Activated CD4-positive, alpha-beta T cell treated with anti-CD3 and anti-CD28 coated beads for 1 hour (primary cell): ENCODE results near the gene ST3GAL6.

Experiments used
- DNase-seq: peaks from one replicate; pipeline ENCODE4 v3.0.0-alpha.2; 2020

ST3GAL6 gene

GRCh38 chr3:98763076-98763475 lies at the start of gene ST3GAL6:
ST3GAL6 (plus strand) TSS chr3:98763340; CDS start chr3:98768441, 5,101 bp downstream.
- DNase-seq: no peak

- DNase-seq: no peak
Observed at GRCh38 chr3:98713984-98714383, 49.2 kb upstream of the ST3GAL6 start.

GRCh38 chr3:98717584-98717983 lies 45.6 kb upstream of the ST3GAL6 start:
- no peak for DNase-seq

GRCh38 chr3:98718730-98719129 lies 44.4 kb upstream of the ST3GAL6 start:
- DNase-seq: no peak

GRCh38 chr3:98721776-98722175 lies 41.4 kb upstream of the ST3GAL6 start:
- no peak for DNase-seq

- no peak for DNase-seq
Observed at GRCh38 chr3:98722389-98722788, 40.8 kb upstream of the ST3GAL6 start.

- no peak for DNase-seq
Observed at GRCh38 chr3:98725352-98725751, 37.8 kb upstream of the ST3GAL6 start.

GRCh38 chr3:98726084-98726483 lies 37.1 kb upstream of the ST3GAL6 start:
- DNase-seq: no peak

- no peak for DNase-seq
Observed at GRCh38 chr3:98727638-98728037, 35.5 kb upstream of the ST3GAL6 start.

- no peak for DNase-seq
Observed at GRCh38 chr3:98728672-98729071, 34.5 kb upstream of the ST3GAL6 start.

GRCh38 chr3:98730338-98730737 lies 32.8 kb upstream of the ST3GAL6 start:
- DNase-seq: no peak

- no peak for DNase-seq
Observed at GRCh38 chr3:98730886-98731537, 32.1 kb upstream of the ST3GAL6 start.

GRCh38 chr3:98731720-98732285 lies 31.3 kb upstream of the ST3GAL6 start:
- no peak for DNase-seq

GRCh38 chr3:98732286-98733052 lies 30.7 kb upstream of the ST3GAL6 start:
- no peak for DNase-seq

GRCh38 chr3:98733053-98733811 lies 29.9 kb upstream of the ST3GAL6 start:
- DNase-seq: no peak

GRCh38 chr3:98733812-98734281 lies 29.3 kb upstream of the ST3GAL6 start:
- no peak for DNase-seq

GRCh38 chr3:98734306-98734705 lies 28.8 kb upstream of the ST3GAL6 start:
- DNase-seq: no peak

GRCh38 chr3:98734735-98735134 lies 28.4 kb upstream of the ST3GAL6 start:
- no peak for DNase-seq

- no peak for DNase-seq
Observed at GRCh38 chr3:98735296-98735695, 27.8 kb upstream of the ST3GAL6 start.

- no peak for DNase-seq
Observed at GRCh38 chr3:98735761-98736269, 27.3 kb upstream of the ST3GAL6 start.

- DNase-seq: no peak
Observed at GRCh38 chr3:98737301-98737700, 25.8 kb upstream of the ST3GAL6 start.

GRCh38 chr3:98739266-98739665 lies 23.9 kb upstream of the ST3GAL6 start:
- DNase-seq: no peak

- no peak for DNase-seq
Observed at GRCh38 chr3:98740324-98740723, 22.8 kb upstream of the ST3GAL6 start.
